ENCODE results near the gene ATXN7.

ATXN7 gene

GRCh38 chr3:63967675-63968611 is 104.3 kb downstream of the ATXN7 start:
- DNase-seq, result no peak

- no peak for DNase-seq
Observed at GRCh38 chr3:63968612-63969350, 105.1 kb downstream of the ATXN7 start.

DNA sequence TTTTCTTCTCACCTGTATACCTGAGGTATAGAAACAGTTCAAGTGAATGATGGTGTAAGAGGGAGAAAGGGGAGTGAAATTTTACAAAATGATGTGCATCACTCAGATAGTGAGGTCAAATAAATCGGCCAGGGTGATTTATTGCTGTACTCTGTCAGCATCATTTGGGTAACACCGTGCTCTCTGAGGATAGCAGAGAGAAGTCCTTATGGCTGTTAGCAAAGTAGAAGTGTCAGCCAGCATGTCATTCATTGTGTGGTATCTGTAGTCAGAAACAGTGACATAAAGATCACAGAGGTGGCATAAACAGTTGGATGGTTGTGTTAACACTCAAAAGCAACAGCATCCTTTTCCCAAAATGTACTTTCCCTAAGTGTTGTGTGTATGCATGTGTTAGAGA is 106.2 kb downstream of the ATXN7 start:
- DNase-seq, result no peak

DNA sequence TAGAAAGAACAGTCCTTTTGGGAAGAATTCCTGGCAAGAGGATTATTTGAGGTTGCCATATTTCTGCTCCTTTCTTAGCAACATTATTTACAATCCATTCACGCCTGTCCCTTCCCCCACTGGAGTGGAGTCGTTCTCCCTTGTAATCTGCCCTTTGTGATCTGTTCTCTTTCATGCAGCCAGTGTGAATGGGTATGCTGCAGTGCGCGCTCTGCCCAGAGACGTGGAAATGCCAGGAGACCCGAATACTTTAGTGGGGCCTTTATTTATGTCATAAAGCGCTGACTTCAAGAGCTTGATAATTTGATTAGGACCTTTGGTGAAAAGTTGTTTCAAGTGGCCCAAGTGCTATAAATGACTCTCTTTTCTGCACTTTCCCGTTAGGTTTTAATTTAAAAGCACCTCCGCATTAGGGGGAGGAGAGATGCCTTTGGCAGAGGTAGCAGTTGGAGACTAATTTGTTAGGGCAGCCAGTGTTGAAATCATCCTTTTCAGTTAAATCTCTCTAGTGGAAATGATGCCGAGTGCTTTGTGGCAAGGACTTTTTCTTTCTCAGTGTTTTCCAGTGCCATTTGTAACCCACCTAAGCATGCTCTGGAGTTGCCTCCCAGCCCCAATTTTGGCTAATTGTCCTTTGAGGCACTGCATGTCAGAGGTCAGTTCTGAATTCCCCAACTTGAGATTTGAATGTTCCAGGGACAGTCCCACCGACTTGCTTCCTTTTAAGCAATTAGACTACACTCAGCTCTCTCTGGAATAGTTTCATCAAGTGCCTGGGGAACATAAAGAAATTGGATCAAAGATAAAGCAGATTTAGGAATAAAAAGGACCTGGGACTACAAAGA is 107.2 kb downstream of the ATXN7 start:
- no peak for DNase-seq

DNA sequence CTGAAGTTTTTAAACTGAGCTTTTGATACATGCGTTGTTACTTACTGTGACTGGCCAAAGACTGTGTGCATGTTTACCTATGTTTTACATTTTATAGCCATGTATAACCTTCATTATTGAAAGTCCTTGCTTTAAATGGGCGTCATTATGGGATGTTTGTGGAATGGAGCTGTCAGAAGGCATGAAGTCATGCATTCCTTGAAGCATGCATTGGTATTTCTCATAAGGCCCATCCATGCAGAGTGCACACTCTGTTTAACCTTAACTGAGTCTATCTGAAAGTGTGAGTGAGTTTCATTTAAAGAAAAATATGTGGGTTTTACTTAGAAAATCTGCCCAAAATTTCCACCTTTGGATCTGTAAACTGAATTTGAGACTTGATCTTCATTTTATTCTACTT is 108.5 kb downstream of the ATXN7 start:
- DNase-seq, result no peak

DNA sequence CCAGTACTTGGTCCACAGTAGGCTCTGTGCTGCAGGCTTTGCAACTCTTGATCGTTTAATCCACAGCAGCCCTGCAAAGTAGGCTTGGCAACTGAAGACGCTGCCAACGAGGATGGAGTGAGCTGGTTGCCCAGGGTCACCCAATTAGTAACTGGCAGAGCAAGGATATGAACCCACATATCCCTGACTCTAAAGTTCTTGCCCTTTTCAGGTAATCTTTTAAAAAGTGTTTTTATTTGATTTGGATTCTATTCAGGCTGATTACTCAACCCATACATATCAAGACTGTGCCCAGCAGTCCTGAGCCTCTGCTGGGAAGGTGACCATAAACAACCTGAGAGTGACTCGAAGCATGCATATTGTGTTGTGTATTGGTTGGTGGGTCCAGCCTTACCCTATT is 109.3 kb downstream of the ATXN7 start:
- no peak for DNase-seq

- no peak for DNase-seq
Observed at GRCh38 chr3:63973406-63973805, 109.7 kb downstream of the ATXN7 start.

- no peak for DNase-seq
Observed at GRCh38 chr3:63974451-63974850, 110.8 kb downstream of the ATXN7 start.

GRCh38 chr3:63975723-63976122 is 112.1 kb downstream of the ATXN7 start:
- no peak for DNase-seq

DNA sequence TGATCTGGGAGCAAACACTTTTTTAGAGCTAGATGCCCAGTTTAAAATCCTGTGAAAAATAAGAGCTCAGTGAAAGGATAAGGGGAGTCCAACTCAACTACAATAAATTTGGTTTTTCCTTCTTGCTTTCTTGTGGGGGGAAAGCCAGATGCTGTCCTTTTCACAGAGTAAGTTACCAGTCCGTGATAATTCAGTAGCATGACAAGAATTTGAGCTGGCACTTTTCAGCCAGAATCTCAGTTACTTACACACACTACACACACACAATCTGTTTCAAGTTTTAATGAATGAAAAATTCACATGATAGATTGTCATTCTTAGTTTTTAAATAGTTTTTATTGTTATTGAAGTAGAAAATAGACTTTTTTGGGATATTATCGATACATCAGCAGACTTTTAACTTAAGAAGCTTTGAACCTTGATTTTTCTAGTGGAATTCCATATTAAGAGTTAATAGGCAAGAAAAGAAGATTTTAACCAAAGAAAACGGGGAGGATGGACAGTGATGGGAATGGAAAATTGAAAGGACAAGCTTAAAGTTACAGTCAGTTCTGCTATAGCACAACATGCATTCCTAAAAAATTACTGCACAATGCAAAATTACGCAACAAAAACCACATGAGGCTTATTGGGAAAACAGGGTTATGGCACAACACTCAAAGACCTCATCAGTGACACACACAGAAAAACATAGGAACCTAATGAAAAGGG is 112.6 kb downstream of the ATXN7 start:
- DNase-seq, result no peak

DNA sequence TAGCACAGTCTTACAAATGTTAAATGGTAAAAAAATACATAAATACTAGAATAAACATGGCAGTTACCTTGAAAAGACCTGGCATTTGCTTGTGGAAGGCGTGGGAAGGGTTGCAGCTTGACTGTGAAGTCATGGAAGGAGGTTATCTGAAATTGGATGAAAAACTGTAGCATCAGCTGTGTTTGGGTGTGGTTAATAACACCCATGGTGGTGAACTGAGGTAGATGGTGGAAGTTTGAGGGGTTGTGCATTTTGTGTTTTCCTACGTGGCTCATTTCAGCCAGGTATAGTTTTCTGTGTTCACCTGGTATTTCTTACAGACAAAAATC is 113.2 kb downstream of the ATXN7 start:
- no peak for DNase-seq

DNA sequence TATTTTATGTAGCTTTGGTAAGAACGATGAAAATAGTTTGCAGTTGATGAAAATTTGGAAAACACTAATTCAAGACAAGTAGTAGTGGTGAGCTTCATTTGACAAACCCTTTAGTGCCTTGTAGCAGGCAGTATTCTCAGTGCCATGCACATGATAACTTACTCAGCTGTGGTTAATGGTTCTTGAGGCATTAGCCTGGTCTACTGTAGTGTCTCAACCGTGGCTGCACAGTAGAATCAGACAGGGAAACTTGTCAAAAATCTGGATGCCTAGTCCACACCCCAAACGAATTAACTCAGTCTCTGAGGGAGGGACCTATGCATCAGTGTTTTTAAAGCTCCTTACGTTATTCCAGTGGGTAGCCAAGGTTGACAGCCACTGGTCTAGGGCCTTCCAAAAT is 114.2 kb downstream of the ATXN7 start:
- DNase-seq, result no peak

- no peak for DNase-seq
Observed at GRCh38 chr3:63979093-63979885, 115.6 kb downstream of the ATXN7 start.

GRCh38 chr3:63980019-63980418 is 116.4 kb downstream of the ATXN7 start:
- DNase-seq, result no peak

DNA sequence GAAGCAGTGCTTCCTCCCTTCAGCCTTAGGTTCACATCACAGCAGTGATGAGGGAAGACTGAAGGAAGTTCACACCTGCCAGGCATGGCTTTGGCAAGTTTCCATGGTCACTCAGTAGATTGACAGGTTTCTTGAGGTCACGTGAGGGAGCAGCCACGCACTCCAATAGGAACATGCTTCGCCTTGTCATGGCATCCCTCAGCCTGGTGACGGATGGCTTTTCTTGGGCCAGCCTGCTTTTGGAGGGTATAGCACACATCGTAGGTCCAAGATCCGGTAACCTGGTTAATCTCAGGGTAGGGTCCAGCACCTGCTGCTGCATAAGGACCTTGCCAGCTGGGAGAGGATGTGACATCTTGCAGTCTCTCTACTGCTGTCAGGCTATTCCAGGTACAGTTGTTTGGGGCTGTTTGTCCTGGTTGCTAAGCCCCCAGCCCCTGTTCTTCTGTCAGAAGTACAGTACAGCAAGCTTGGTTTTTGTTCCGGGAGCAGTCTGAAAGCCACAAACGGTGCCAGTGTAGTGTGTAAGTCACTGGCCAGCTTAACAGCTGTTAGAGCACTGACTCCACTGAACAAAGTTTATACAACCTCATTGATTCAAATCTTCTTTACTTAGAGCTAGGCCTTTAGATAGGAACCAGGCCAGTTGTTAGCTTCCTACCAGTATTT is 117.3 kb downstream of the ATXN7 start:
- no peak for DNase-seq

- no peak for DNase-seq
Observed at GRCh38 chr3:63981980-63982379, 118.3 kb downstream of the ATXN7 start.

DNA sequence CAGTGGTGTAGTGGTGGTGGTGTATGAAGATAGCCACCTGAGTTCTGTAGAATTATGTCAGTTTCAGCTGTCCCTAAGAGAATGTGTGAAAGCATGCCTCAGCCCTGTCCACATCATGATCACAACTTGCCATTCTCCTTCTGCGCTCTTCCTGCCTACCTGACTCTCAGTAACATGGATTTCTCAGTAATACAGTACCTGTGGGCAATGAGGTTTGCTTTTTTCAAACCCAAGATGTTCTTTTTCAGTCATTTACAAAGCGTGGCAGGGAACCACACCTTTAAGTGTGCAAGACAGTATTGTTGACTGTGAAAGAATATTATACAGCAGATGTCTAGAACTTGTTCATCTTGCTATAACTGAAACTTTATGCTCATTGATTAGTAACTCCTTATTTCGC is 120.7 kb downstream of the ATXN7 start:
- no peak for DNase-seq

GRCh38 chr3:63986146-63986545 is 122.5 kb downstream of the ATXN7 start:
- no peak for DNase-seq

DNA sequence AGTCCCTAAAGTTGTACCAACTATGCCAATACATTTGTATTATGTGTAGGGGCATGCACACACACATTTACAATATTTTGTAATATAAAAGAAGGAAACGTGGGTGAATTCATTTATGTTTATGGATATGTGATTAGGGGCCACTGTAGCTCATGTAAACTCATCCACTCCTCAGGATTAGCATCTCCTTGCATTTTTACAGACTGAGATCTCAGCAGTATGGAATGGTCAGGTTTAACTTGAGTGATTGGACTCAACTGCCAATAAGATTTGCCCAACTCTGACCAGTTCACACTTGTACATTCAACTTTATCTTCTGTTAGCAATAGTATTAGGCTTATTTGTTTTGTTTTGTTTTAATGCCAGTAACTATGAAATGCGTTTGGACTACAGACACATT is 123.2 kb downstream of the ATXN7 start:
- no peak for DNase-seq

GRCh38 chr3:63988943-63989342 is 125.3 kb downstream of the ATXN7 start:
- no peak for DNase-seq

- DNase-seq, result no peak
Observed at GRCh38 chr3:63990204-63990603, 126.5 kb downstream of the ATXN7 start.
